Fibroblast of the aortic adventitia (primary cell): ENCODE results near the gene IMPA2. TPM values are rescaled to one million over a fixed set of nuclear protein-coding genes. Genes with fewer than 3 reads are reported as not detected.
"Not testable (repeated sequence)": the region's sequence is repeated elsewhere in the genome, so short reads cannot be mapped to it uniquely, and the experiment has no call there.

Source experiments
- DNase-seq: peaks from one replicate; pipeline ENCODE4 v3.0.0-alpha.2; 2010; ENCODE audit warnings: low read depth
- H3K4me3 ChIP-seq: 2 replicates; pipeline ENCODE4 v1.5.1; 2011; ENCODE audit warnings: low read depth, mild to moderate bottlenecking, control low read depth, low read length, moderate library complexity
- total RNA-seq: library from RNA; depleted of rRNA; stranded (reverse); fragments of >200 nt; gene quantifications from 2 replicates; pipeline ENCODE4 v1.2.3, GENCODE V29; 2012; ENCODE audit warnings: low replicate concordance
- TF ChIP-seq, protein P1 (sequence below): IDR thresholded peaks from 2 replicates; pipeline ENCODE4 v1.5.1; 2011; ENCODE audit warnings: mild to moderate bottlenecking, low read length, control low read depth, inconsistent platforms; ENCODE audit not compliant: insufficient read depth

The IMPA2 gene
- total RNA-seq = 6.9 and 14.1 TPM in 2 replicates

DNA sequence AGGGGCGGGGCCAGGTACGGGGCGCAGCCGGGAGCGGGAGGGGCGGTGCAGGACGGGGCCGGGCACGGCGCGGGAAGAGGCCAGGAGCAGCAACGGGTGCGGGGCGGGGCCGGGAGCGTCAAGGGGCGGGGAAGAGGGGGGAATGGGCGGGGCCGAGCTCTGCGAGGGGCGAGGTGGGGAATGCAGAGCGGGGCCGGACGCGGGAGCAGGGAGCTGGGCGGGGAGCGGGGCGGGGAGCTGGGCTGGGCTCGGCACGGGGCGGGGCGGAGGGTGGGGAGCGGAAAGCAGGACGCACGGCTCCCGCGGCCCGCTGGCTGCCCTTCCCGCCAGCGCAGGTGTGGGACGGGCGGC is at the start of gene IMPA2:
TSS of gene IMPA2 (plus strand) at position 316 of the 351 bp plus-strand sequence. CDS start 163 bp downstream, outside the sequence.
- no peak for DNase-seq
- TF ChIP-seq, protein P1, sequence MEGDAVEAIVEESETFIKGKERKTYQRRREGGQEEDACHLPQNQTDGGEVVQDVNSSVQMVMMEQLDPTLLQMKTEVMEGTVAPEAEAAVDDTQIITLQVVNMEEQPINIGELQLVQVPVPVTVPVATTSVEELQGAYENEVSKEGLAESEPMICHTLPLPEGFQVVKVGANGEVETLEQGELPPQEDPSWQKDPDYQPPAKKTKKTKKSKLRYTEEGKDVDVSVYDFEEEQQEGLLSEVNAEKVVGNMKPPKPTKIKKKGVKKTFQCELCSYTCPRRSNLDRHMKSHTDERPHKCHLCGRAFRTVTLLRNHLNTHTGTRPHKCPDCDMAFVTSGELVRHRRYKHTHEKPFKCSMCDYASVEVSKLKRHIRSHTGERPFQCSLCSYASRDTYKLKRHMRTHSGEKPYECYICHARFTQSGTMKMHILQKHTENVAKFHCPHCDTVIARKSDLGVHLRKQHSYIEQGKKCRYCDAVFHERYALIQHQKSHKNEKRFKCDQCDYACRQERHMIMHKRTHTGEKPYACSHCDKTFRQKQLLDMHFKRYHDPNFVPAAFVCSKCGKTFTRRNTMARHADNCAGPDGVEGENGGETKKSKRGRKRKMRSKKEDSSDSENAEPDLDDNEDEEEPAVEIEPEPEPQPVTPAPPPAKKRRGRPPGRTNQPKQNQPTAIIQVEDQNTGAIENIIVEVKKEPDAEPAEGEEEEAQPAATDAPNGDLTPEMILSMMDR = no peak
- H3K4me3 ChIP-seq = peak within 1 kb of the TSS; percentile 71

DNA sequence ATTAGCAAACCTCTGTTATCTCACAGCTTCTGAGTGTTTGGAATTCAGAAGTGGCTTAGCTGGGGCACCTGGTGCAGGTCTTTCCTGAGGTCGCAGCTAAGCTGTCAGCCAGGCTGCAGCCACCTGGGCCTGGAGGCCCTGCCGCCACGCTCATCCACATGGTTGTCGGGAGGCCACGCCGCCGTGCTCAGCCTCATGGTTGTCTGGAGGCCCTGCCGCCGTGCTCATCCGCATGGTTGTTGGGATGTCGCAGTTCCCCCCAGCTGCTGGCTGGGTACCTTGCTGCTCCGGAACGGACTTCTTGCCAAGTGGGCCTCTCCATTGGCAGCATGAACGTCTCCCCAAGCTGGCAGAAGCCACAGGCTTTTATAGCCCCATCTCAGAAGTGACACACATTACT is 48.9 kb upstream of the IMPA2 start:
- DNase-seq = no peak
- no peak overlapping the region for H3K4me3 ChIP-seq
- TF ChIP-seq, protein P1 = no peak

DNA sequence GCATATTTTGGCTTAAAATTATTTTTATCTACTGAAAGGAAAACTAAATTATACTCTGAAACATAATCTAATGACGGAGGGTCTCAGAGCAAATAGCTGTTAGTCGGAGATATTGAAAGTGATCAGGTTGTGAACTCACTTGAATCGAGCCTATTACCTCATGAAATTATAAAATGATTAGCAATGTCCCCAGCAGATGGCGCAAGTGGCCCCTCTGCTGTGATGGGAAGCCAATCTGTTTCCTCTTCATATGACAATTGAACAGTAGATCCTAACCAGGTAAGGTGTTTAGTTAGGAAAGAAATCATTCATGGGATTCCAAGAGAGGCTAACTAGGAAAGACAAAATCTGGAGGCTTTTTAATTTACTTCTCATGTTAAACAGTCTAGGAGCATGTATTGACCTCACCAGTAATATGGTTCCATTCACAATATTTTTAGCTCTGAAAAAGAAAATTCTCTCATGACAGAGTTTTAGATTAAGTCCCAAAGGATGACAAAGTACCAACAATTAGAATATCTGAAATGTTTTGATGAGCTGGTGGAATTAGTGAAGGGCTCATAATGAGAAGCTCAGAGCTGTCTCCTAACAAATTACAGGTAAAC is 43.3 kb upstream of the IMPA2 start:
- no peak overlapping the region for H3K4me3 ChIP-seq
- TF ChIP-seq, protein P1 = peak; percentile 72
- DNase-seq = peak; percentile 74

DNA sequence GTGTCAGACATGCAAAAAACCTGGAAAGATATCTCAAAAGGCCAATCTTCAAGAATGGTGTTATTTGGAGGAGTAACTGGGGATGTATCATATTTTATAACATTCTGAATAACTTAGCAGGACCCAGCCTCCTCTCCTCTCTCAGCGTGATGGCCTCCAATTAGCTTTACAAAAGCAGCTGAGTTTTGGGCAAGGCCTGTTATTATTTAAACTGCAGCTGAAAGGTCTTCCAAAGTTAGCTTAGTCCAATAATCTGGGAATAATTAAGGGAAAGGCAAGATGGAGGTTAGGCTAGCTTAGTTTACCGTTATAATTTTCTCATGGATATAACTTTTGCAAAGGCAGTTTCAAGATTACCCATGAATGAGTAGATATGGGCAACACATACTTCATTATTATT is 40.4 kb upstream of the IMPA2 start:
- no peak overlapping the region for H3K4me3 ChIP-seq
- DNase-seq = no peak
- TF ChIP-seq, protein P1 = no peak

DNA sequence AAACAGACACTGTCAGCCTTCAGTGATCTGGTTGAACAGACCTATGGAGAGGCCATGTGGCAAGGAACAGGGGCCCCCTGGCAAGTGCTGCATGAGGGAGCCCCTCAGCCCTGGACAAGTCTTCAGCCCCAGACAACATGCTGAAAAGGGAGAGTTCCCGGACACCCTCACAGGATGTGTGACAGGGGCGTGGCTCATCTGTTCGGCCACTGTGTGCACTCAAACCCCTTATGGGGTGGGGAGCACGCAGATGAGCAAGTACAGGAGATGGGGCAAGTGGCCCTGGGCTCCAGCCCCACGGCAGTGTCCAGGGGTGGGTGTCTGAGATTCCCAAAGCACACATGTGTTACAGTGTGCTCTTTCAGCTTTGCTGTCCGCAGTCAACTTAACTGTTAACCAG is 37.8 kb upstream of the IMPA2 start:
- DNase-seq = no peak
- H3K4me3 ChIP-seq = no peak overlapping the region
- TF ChIP-seq, protein P1 = no peak

DNA sequence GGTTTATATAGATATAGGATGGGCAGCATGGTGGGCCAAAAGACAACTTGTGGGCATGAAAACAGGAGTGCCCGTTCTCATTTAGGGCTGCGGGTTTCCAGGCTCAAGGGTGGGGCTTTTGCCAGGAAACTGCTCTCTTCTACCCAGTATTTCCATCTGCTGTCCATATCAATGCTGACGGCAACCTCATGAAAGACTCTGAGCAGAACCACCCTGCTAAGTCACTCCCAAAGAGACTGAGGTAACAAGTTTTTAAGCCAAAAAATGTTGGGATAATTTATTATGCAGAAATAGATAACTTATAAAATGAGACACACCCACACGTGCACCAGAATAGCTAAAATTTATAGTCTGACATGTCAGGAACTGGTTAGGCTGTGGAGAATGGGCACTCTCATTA is 37.1 kb upstream of the IMPA2 start:
- no peak overlapping the region for H3K4me3 ChIP-seq
- TF ChIP-seq, protein P1 = no peak
- DNase-seq = no peak

DNA sequence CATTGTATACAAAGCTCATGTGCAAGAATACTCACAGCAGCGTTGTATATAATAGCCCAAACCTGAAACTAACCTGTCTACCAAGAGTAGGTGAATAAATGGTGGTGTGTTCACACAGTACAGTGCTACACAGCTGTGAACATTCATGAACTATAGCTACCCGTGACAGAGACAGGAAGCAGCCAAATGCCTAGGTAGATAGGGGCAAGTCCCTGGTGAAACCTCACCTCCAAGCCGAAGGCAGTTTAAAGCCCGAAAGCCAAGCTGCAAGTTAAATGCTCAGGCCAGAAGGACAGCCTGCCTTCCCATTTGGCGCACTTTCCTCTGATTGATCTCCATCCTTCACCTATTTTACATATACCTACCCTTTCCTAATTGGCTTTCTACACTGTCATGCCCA is 36.5 kb upstream of the IMPA2 start:
- TF ChIP-seq, protein P1 = no peak
- DNase-seq = no peak
- no peak overlapping the region for H3K4me3 ChIP-seq

DNA sequence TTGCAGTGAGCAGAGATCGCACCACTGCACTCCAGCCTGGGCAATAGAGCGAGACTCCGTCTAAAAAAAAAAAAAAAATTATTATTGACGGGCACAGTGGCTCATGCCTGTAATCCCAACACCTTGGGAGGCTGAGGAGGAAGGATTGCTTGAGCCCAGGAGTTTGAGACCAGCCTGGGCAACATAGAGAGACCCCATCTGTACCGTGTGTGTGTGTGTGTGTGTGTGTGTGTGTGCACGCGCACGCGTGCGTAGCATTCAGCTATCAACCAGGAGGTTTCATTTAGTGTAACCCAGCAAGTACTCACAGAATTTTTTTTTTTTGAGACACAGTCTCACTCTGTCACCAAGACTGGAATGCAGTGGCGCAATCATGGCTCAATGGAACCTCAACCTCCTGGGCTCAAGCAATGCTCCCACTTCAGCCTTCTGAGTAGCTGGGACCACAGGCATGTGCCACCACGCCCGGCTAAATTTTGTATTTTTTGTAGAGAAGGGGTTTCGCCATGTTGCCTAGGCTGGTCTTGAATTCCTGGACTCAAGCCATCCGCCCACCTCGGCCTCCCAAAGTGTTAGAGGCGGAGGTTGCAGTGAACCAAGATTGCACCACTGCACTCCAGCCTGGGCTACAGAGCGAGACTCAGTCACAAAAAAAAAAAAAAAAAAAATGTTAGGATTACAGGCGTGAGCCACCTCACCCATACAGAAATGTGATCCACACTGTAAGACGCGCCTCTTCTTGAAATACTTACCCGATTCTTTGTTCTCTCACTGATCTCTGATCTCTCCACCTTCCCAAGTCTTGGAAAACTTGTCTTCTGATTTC is 35.3 kb upstream of the IMPA2 start:
- DNase-seq = peak; percentile 30
- H3K4me3 ChIP-seq = not testable (repeated sequence)
